DND-41 (cell line): ENCODE data around the gene IFT88.
"Not testable (repeated sequence)": the region's sequence is repeated elsewhere in the genome, so short reads cannot be mapped to it uniquely, and the experiment has no call there.

Experiments used
- EZH2 ChIP-seq: IDR thresholded peaks from 3 replicates; pipeline ENCODE4 v1.6.1; 2012; ENCODE audit warnings: borderline replicate concordance, low read depth, mild to moderate bottlenecking, moderate library complexity, low read length, inconsistent platforms; ENCODE audit not compliant: severe bottlenecking
- TF ChIP-seq, protein P1 (sequence below): IDR thresholded peaks from 2 replicates; pipeline ENCODE4 v1.5.1; 2012; ENCODE audit warnings: borderline replicate concordance, low read length, moderate library complexity, mild to moderate bottlenecking; ENCODE audit not compliant: poor library complexity, severe bottlenecking; ENCODE audit errors: extremely low read depth

DNA sequence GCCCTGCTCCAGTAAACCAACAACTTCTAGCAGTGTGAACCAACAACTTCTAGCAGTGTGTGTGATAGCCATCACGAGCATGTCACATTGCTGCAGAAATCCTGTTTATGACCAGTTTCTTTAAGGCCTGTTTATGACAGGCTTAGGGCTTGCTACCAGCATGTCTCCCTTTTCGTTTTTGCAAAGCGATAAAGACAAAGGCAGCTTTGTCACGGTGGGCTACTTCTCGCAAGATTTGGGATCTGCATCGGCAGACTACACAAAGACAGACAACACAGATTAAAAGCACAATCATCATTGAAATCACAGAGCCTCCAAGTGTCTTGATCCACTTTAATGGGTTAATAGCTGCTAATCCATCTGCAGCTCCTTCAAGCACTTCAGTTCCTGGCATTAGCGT is 111.6 kb downstream of the IFT88 start:
- TF ChIP-seq, protein P1, sequence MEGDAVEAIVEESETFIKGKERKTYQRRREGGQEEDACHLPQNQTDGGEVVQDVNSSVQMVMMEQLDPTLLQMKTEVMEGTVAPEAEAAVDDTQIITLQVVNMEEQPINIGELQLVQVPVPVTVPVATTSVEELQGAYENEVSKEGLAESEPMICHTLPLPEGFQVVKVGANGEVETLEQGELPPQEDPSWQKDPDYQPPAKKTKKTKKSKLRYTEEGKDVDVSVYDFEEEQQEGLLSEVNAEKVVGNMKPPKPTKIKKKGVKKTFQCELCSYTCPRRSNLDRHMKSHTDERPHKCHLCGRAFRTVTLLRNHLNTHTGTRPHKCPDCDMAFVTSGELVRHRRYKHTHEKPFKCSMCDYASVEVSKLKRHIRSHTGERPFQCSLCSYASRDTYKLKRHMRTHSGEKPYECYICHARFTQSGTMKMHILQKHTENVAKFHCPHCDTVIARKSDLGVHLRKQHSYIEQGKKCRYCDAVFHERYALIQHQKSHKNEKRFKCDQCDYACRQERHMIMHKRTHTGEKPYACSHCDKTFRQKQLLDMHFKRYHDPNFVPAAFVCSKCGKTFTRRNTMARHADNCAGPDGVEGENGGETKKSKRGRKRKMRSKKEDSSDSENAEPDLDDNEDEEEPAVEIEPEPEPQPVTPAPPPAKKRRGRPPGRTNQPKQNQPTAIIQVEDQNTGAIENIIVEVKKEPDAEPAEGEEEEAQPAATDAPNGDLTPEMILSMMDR = not testable (repeated sequence)
- TF ChIP-seq EZH2 = not testable (repeated sequence)
